ENCODE results near the gene PPP3CA.

GRCh38 chr4:101169044-101170014 is 178.0 kb downstream of the PPP3CA start:
- TF ChIP-seq PRDM15 (CRISPR knock-in tag; IDR thresholded peaks at IDR 0.05) (no peak), DPF2 (CRISPR knock-in tag; IDR thresholded peaks at IDR 0.05; ENCODE audit: borderline replicate concordance, low read depth) (peak; percentile 70; the same call in 1 of the 2 replicates), MTF1 (CRISPR knock-in tag; IDR thresholded peaks at IDR 0.05) (no peak), TGIF2 (CRISPR knock-in tag; IDR thresholded peaks at IDR 0.05) (no peak), ZBTB49 (CRISPR knock-in tag; IDR thresholded peaks at IDR 0.05; ENCODE audit: borderline replicate concordance) (no peak), CTCF (CRISPR knock-in tag; IDR thresholded peaks at IDR 0.05) (peak; percentile 96), PHF8 (CRISPR knock-in tag; IDR thresholded peaks at IDR 0.05) (no peak), ETV5 (CRISPR knock-in tag; IDR thresholded peaks at IDR 0.05; ENCODE audit: borderline replicate concordance) (peak; percentile 90; the same call in 1 of the 2 replicates), RERE (CRISPR knock-in tag; IDR thresholded peaks at IDR 0.05; ENCODE audit: low read depth) (peak; percentile 49; the same call in 1 of the 2 replicates), AFF4 (CRISPR knock-in tag; IDR thresholded peaks at IDR 0.05) (no peak), ZFP91 (CRISPR knock-in tag; IDR thresholded peaks at IDR 0.05; ENCODE audit: borderline replicate concordance) (no peak), U2AF2 (IDR thresholded peaks at IDR 0.05; ENCODE audit: low read depth, low read length) (no peak), RAD21 (CRISPR knock-in tag; IDR thresholded peaks at IDR 0.05) (peak; percentile 96)
